HepG2 (cell line): ENCODE data around the gene NR3C2. TPM values are rescaled to one million over a fixed set of nuclear protein-coding genes. Genes with fewer than 3 reads are reported as not detected.

Source experiments
- ATAC-seq: fragments of 200-7000 bp; cut with Tn5 transposase; 3 replicates; pipeline ENCODE4 v1.9.1; 2020; ENCODE audit warnings: mild to moderate bottlenecking, moderate library complexity
- BruUV-seq: library from RNA; stranded (reverse); fragments of 400-500 nt; replicated peaks from 2 replicates; lab custom pipeline; 2021; lab: Mats Ljungman, UMichigan
- CTCF ChIA-PET: fragments of 300-600 bp; formaldehyde crosslinking; extraction: SDS; loops from one replicate; lab custom pipeline; 2021; ENCODE audit warnings: low total read pairs, inconsistent platforms, low intra/inter-chr PET ratio; lab: Yijun Ruan, JAX
- POLR2A ChIA-PET: fragments of 350-600 bp; sonication (Branson Sonifier 250); formaldehyde crosslinking; loops from one replicate; lab custom pipeline; 2020; ENCODE audit warnings: antibody characterized with exemption, inconsistent platforms; lab: Yijun Ruan, JAX
- DNase-seq: peaks from one replicate; pipeline ENCODE4 v3.0.0-alpha.2; 2015; ENCODE audit warnings: low spot score
- FAIRE-seq: peaks from 3 replicates; lab custom pipeline; 2011; peaks lifted over from hg19 to GRCh38; lab: Jason Lieb, UNC
- H2AFZ ChIP-seq: one replicate; pipeline ENCODE4 v1.6.1; 2011; ENCODE audit warnings: low read length, inconsistent platforms
- H3K27ac ChIP-seq: fragments of 300-600 bp; 3 replicates; pipeline ENCODE4 v1.8.0; 2011; ENCODE audit warnings: mixed run types, mild to moderate bottlenecking, mixed read lengths, low read length, inconsistent platforms; ENCODE audit not compliant: insufficient read depth; ENCODE audit errors: extremely low read length
- H3K27me3 ChIP-seq, 2 experiments: fragments of 200-600 bp in 1 of 2; 2 replicates in 1 of 2; 3 replicates in 1 of 2; pipeline versions ENCODE4 v1.6.0 to v1.8.0; 2011; ENCODE audit warnings: low read length in 2 of 2, mild to moderate bottlenecking in 2 of 2, moderate library complexity in 2 of 2, inconsistent platforms in 1 of 2; ENCODE audit not compliant: insufficient read depth in 2 of 2, control insufficient read depth in 1 of 2
- H3K36me3 ChIP-seq, 2 experiments: fragments of 200-600 bp in 1 of 2; replicated peaks in 1 of 2; 2 replicates in 1 of 2; 3 replicates in 1 of 2; pipeline versions ENCODE4 v1.5.1 to v1.8.0; 2011; ENCODE audit warnings: low read length in 2 of 2, inconsistent platforms in 1 of 2; ENCODE audit not compliant: insufficient read depth in 2 of 2, control insufficient read depth in 1 of 2
- H3K4me1 ChIP-seq: 2 replicates; pipeline ENCODE4 v1.5.1; 2012; ENCODE audit warnings: low read length, inconsistent platforms; ENCODE audit not compliant: insufficient read depth
- H3K4me2 ChIP-seq: 2 replicates; pipeline ENCODE4 v1.6.0; 2011; ENCODE audit warnings: low read depth, low read length, inconsistent platforms
- H3K4me3 ChIP-seq, 3 experiments: fragments of 200-600 bp in 1 of 3; sonication (generic), shearing (Covaris generic) in 1 of 3; replicated peaks in 1 of 3; 2 replicates each; pipeline ENCODE4 v1.5.1; 2011 to 2016; ENCODE audit warnings: low read length in 3 of 3, inconsistent platforms in 2 of 3, low read depth in 2 of 3, mild to moderate bottlenecking in 2 of 3, control low read depth in 1 of 3, mixed read lengths in 1 of 3; ENCODE audit not compliant: insufficient read depth in 1 of 3
- H3K79me2 ChIP-seq: one replicate; pipeline ENCODE4 v1.6.1; 2011; ENCODE audit warnings: low read length, inconsistent platforms; ENCODE audit not compliant: insufficient read depth
- H3K9ac ChIP-seq: 2 replicates; pipeline ENCODE4 v1.6.0; 2011; ENCODE audit warnings: mild to moderate bottlenecking, low read depth, low read length, inconsistent platforms; ENCODE audit not compliant: insufficient read depth
- H3K9me3 ChIP-seq: 2 replicates; pipeline ENCODE4 v1.5.1; 2012; ENCODE audit warnings: mild to moderate bottlenecking, low read length
- H4K20me1 ChIP-seq: 2 replicates; pipeline ENCODE4 v1.6.0; 2011; ENCODE audit warnings: inconsistent platforms, mild to moderate bottlenecking, low read length, moderate library complexity; ENCODE audit not compliant: insufficient read depth
- ARID2 ChIP-seq: sonication (generic); formaldehyde crosslinking; IDR thresholded peaks from 2 replicates; pipeline ENCODE4 v1.8.1; 2022; ENCODE audit warnings: mild to moderate bottlenecking, missing genetic modification reagents, borderline replicate concordance
- ATF4 ChIP-seq, 2 experiments: fragments of 450-650 bp in 1 of 2; sonication (generic) in 1 of 2; formaldehyde crosslinking; IDR thresholded peaks; 2 replicates each; pipeline versions ENCODE4 v1.5.0 to v1.8.0; 2020 to 2022; ENCODE audit warnings: mild to moderate bottlenecking in 1 of 2, missing genetic modification reagents in 1 of 2
- ATF7 ChIP-seq, 2 experiments: fragments of 450-650 bp in 1 of 2; sonication (generic) in 1 of 2; formaldehyde crosslinking in 1 of 2; IDR thresholded peaks; 2 replicates each; pipeline versions ENCODE4 v1.4.0 to v1.6.1; 2016 to 2020; ENCODE audit warnings: antibody characterized with exemption in 1 of 2, mild to moderate bottlenecking in 1 of 2, missing genetic modification reagents in 1 of 2
- GABPA ChIP-seq, 2 experiments: IDR thresholded peaks; 2 replicates each; pipeline ENCODE4 v1.6.1; 2011 to 2016; ENCODE audit warnings: low read depth in 2 of 2, low read length in 1 of 2, missing biosample characterization in 1 of 2, missing genetic modification characterization in 1 of 2
- GABPB1 ChIP-seq: IDR thresholded peaks from 2 replicates; pipeline ENCODE4 v1.6.1; 2016; ENCODE audit warnings: mild to moderate bottlenecking, missing genetic modification reagents, moderate library complexity, missing compliant biosample characterization
- HNF1A ChIP-seq, 2 experiments: sonication (generic) in 1 of 2; formaldehyde crosslinking in 1 of 2; IDR thresholded peaks; 2 replicates each; pipeline versions ENCODE4 v1.4.0 to v1.6.1; 2016 to 2020; ENCODE audit warnings: borderline replicate concordance in 1 of 2, low read depth in 1 of 2, mild to moderate bottlenecking in 1 of 2, missing genetic modification reagents in 1 of 2
- MYPOP ChIP-seq: sonication (generic); formaldehyde crosslinking; IDR thresholded peaks from 2 replicates; pipeline ENCODE4 v1.8.1; 2023; ENCODE audit warnings: mild to moderate bottlenecking, moderate library complexity, missing genetic modification reagents
- ZBTB33 ChIP-seq: sonication (generic); formaldehyde crosslinking; IDR thresholded peaks from 2 replicates; pipeline ENCODE4 v1.4.0; 2020; ENCODE audit warnings: missing genetic modification reagents
- ZFP36L1 ChIP-seq: sonication (generic); formaldehyde crosslinking; IDR thresholded peaks from 2 replicates; pipeline ENCODE4 v1.8.0; 2022; ENCODE audit warnings: mild to moderate bottlenecking, missing genetic modification reagents, moderate library complexity
- ZNF276 ChIP-seq: sonication (generic); formaldehyde crosslinking; IDR thresholded peaks from 2 replicates; pipeline ENCODE4 v1.4.0; 2020; ENCODE audit warnings: mild to moderate bottlenecking, low read depth, missing genetic modification reagents
- ZNF350 ChIP-seq: sonication (generic); formaldehyde crosslinking; IDR thresholded peaks from 2 replicates; pipeline ENCODE4 v1.4.0; 2020; ENCODE audit warnings: mild to moderate bottlenecking, low read depth, missing genetic modification reagents, borderline replicate concordance
- ZNF720 ChIP-seq: sonication (generic); formaldehyde crosslinking; IDR thresholded peaks from 2 replicates; pipeline ENCODE4 v1.4.0; 2020; ENCODE audit warnings: missing genetic modification reagents
- ZNF724P ChIP-seq: sonication (generic); formaldehyde crosslinking; IDR thresholded peaks from 2 replicates; pipeline ENCODE4 v1.8.0; 2022; ENCODE audit warnings: missing genetic modification reagents, borderline replicate concordance
- WGBS: methylation state at CpG from one replicate; pipeline ENCODE4 v1.1.6; 2017; ENCODE audit warnings: low lambda C conversion rate; 5-methylcytosine and 5-hydroxymethylcytosine counted together
- in situ Hi-C: cut with HindIII; loops from 2 replicates; pipeline ENCODE4 v1.10.0; 2017; ENCODE audit warnings: low pct_unique_long_range_greater_than_20kb; ENCODE audit not compliant: extremely low pct_ligation_motif_present
- intact Hi-C: fragments of 100-400 bp; cut with micrococcal nuclease; formaldehyde crosslinking; loops from one replicate; pipeline ENCODE4 v1.10.0; 2022; ENCODE audit not compliant: unreplicated experiment
- polyA plus RNA-seq, 8 experiments: library from polyadenylated mRNA; depleted of rRNA in 3 of 8; stranded (reverse) in 7 of 8; unstranded in 1 of 8; fragments of >200 nt; fragmentation: Illumina TruSeq in 4 of 8; extraction: Trizol in 4 of 8; gene quantifications; 2 replicates each; pipeline versions ENCODE4 v1.2.1 to v1.2.3, GENCODE V29; 2011 to 2016; ENCODE audit warnings: low read depth in 4 of 8, missing spikeins in 1 of 8, mixed read lengths in 1 of 8; ENCODE audit not compliant: insufficient read depth in 1 of 8
- total RNA-seq, 5 experiments: library from RNA; depleted of rRNA; stranded (reverse); fragments of >200 nt; fragmentation: Illumina TruSeq; extraction: Trizol; gene quantifications; 2 replicates each; pipeline ENCODE4 v1.2.3, GENCODE V29; 2016; ENCODE audit warnings: low read depth in 1 of 5

NR3C2 gene
- total and polyA plus RNA-seq, 2 of the 13 experiments (the other 11 are each of a cell fraction or from before 2014, with no cell fraction given): 0.26 to 0.46 TPM

- POLR2A ChIA-PET: no interaction called here
Observed at GRCh38 chr4:148072789-148073188, 369.4 kb downstream of the NR3C2 start.

More at GRCh38 chr4:148072789-148073188, 369.4 kb downstream of the NR3C2 start:
- Histone ChIP-seq H3K9me3 (peaks cover 33% of the 10 kb centered on the region), H3K36me3 (no peaks in the 10 kb centered on the region), H3K4me1 (no peaks in the 10 kb centered on the region), H3K27me3 (no peaks in the 10 kb centered on the region), H2AFZ (no peak overlapping the region), H4K20me1 (no peaks in the 10 kb centered on the region), H3K4me3 (no peak overlapping the region), H3K4me2 (no peak overlapping the region), H3K79me2 (no peaks in the 10 kb centered on the region)
- no peak for DNase-seq
- intact Hi-C loops: no loop called here
- 94% methylated on average over 4 of the region's 9 CpGs for WGBS
- CTCF ChIA-PET: no interaction called here
- BruUV-seq: no TSS peak
- FAIRE-seq: no peak
- ATAC-seq: no peak
- TF ChIP-seq GABPA (IDR thresholded peaks at IDR 0.05; ENCODE audit: low read depth, low read length) (no peak), GABPA (CRISPR knock-in tag; IDR thresholded peaks at IDR 0.05; ENCODE audit: low read depth) (no peak), ZNF724P (CRISPR knock-in tag) (no peak), MYPOP (CRISPR knock-in tag) (no peak), ATF7 (IDR thresholded peaks at IDR 0.05) (no peak), ATF7 (CRISPR knock-in tag; IDR thresholded peaks at IDR 0.05) (no peak), ZNF720 (CRISPR knock-in tag) (no peak), ZNF276 (CRISPR knock-in tag) (no peak), ZNF350 (CRISPR knock-in tag) (no peak), GABPB1 (CRISPR knock-in tag) (no peak), ATF4 (CRISPR knock-in tag; IDR thresholded peaks at IDR 0.05) (no peak), ZBTB33 (CRISPR knock-in tag) (no peak), ARID2 (no peak), HNF1A (IDR thresholded peaks at IDR 0.05; ENCODE audit: low read depth) (no peak), HNF1A (CRISPR knock-in tag; IDR thresholded peaks at IDR 0.05; ENCODE audit: borderline replicate concordance) (no peak), ZFP36L1 (CRISPR knock-in tag) (no peak)
- TF ChIP-seq, all 625 proteins: peak for 0
- Histone ChIP-seq H3K9ac (no peak overlapping the region), H3K27ac (no peak overlapping the region)
- in situ Hi-C loops: no loop called here
